ENCODE results near the gene TMX4. TPM values are rescaled to one million over a fixed set of nuclear protein-coding genes. Genes with fewer than 3 reads are reported as not detected.

TMX4 gene
- total and polyA plus RNA-seq, 4 donors: 12.6 to 17.3 (median 15.9) TPM

DNA sequence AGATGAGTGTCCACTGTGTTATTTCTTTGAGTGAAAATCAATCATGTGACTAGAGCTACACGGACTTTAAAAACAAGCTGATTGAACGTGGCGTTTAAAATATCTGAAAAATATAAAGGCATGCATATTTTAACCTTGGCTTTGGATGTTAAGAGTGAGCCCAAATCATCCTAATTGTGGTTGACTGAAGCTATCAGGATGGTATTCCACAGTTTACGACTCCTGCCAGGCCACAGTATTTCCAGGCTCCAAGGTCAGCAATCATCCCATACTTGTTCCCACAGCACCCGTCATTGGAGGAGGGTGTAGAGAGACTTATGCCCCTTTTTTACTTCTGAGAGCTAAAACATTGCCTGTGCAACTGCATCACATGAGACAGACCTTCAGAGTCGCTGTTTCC, 43.2 kb upstream of the TMX4 start:
- Histone ChIP-seq H3K27me3 (ENCODE audit: control insufficient read depth in 4 of 4, insufficient read depth in 4 of 4, low read length in 3 of 4) (no peaks in the 10 kb centered on the region), H3K4me1 (ENCODE audit: control insufficient read depth in 4 of 4, insufficient read depth in 4 of 4, low read length in 3 of 4) (no peaks in the 10 kb centered on the region), H3K27ac (ENCODE audit: low read depth in 1 of 2, low read length in 2 of 2) (no peak overlapping the region), H3K36me3 (ENCODE audit: control insufficient read depth in 4 of 4, insufficient read depth in 3 of 4, low read depth in 1 of 4, low read length in 3 of 4) (no peaks in the 10 kb centered on the region), H3K9ac (ENCODE audit: low read depth in 1 of 2, low read length in 2 of 2) (no peak overlapping the region), H3K4me3 (ENCODE audit: low read depth in 1 of 3, low read length in 3 of 3) (no peak overlapping the region), H3K9me3 (ENCODE audit: control insufficient read depth in 4 of 4, low read length in 3 of 4) (no peaks in the 10 kb centered on the region)
- no peak for DNase-seq (ENCODE audit: low spot score)
- 81% methylated on average over 6 of the region's 6 CpGs for WGBS
- TF ChIP-seq JUND (IDR thresholded peaks at IDR 0.05) (no peak), YY1 (IDR thresholded peaks at IDR 0.05) (no peak), RXRA (IDR thresholded peaks at IDR 0.05) (no peak), RAD21 (IDR thresholded peaks at IDR 0.05) (no peak), HNF4A (conservative IDR thresholded peaks at IDR 0.05) (no peak), GABPA (IDR thresholded peaks at IDR 0.05 in 1 of 2, conservative IDR thresholded peaks at IDR 0.05 in 1 of 2) (no peak), SP1 (IDR thresholded peaks at IDR 0.05) (no peak)
- TF ChIP-seq, protein P1, sequence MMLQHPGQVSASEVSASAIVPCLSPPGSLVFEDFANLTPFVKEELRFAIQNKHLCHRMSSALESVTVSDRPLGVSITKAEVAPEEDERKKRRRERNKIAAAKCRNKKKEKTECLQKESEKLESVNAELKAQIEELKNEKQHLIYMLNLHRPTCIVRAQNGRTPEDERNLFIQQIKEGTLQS (IDR thresholded peaks at IDR 0.05): no peak
- TF ChIP-seq, protein P2, sequence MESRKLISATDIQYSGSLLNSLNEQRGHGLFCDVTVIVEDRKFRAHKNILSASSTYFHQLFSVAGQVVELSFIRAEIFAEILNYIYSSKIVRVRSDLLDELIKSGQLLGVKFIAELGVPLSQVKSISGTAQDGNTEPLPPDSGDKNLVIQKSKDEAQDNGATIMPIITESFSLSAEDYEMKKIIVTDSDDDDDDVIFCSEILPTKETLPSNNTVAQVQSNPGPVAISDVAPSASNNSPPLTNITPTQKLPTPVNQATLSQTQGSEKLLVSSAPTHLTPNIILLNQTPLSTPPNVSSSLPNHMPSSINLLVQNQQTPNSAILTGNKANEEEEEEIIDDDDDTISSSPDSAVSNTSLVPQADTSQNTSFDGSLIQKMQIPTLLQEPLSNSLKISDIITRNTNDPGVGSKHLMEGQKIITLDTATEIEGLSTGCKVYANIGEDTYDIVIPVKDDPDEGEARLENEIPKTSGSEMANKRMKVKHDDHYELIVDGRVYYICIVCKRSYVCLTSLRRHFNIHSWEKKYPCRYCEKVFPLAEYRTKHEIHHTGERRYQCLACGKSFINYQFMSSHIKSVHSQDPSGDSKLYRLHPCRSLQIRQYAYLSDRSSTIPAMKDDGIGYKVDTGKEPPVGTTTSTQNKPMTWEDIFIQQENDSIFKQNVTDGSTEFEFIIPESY (IDR thresholded peaks at IDR 0.05): no peak
- TF ChIP-seq, protein P3, sequence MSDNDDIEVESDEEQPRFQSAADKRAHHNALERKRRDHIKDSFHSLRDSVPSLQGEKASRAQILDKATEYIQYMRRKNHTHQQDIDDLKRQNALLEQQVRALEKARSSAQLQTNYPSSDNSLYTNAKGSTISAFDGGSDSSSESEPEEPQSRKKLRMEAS (IDR thresholded peaks at IDR 0.05): no peak

DNA sequence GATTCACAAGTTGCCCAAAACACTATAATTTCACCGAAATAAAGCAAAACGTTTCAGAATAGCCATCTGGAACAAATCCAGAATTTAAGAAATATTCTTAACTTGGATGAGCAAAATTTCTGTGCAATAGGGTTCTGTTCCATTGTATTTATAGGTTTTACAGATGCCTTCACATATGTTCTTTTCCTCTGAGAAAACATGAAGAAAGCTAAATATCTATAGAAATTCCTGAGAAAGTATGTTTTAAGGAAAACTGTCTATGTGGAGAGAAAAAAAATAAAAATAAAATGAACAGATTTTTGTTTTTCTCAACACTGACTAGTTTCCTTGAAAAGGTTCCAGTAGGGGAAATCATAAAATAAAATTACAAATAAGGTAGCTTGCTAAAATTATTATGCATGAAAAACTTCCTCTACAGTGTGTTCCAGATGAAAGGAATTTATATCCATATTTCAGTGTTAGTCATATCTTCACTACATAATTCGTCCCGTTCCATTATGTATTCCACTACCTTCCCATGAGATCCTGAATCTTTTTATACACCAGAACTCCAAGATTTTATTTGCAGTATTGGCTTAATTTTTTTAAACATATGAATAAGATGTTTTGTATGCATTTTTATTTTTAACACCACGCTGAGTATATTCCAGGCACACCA, 42.4 kb upstream of the TMX4 start:
- no peaks in the 10 kb centered on the region for H3K27me3 ChIP-seq (ENCODE audit: control insufficient read depth in 4 of 4, insufficient read depth in 4 of 4, low read length in 3 of 4)
- no peak for DNase-seq (ENCODE audit: low spot score)
- H3K4me1 ChIP-seq (ENCODE audit: control insufficient read depth in 4 of 4, insufficient read depth in 4 of 4, low read length in 3 of 4): no peaks in the 10 kb centered on the region
- WGBS: 71% methylated on average over 5 of the region's 5 CpGs
- no peak for TF ChIP-seq SP1 (IDR thresholded peaks at IDR 0.05)
- TF ChIP-seq RAD21 (IDR thresholded peaks at IDR 0.05): no peak
- H3K4me3 ChIP-seq (ENCODE audit: low read depth in 1 of 3, low read length in 3 of 3): no peak overlapping the region
- no peak overlapping the region for H3K27ac ChIP-seq (ENCODE audit: low read depth in 1 of 2, low read length in 2 of 2)
- H3K36me3 ChIP-seq (ENCODE audit: control insufficient read depth in 4 of 4, insufficient read depth in 3 of 4, low read depth in 1 of 4, low read length in 3 of 4): no peaks in the 10 kb centered on the region
- no peaks in the 10 kb centered on the region for H3K9me3 ChIP-seq (ENCODE audit: control insufficient read depth in 4 of 4, low read length in 3 of 4)
- no peak overlapping the region for H3K9ac ChIP-seq (ENCODE audit: low read depth in 1 of 2, low read length in 2 of 2)

DNA sequence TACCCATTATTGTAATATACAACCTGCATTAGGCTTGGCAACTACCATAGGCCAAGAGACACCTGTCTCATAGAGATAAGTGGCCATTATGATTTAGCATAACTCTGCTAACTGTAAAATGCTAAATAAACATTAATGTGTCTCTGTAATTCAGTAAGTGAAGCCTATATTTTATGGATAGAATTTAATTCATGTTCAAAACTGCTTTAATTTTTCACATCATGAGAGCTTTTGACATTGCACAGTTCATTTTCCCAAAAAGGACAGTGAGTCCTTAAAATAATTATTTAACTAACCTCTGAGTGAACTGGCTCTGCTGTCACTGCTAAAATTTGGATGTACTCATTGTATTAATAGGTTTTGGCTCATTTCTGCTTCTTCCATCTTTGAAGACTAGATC, 41.4 kb upstream of the TMX4 start:
- H3K4me1 ChIP-seq (ENCODE audit: control insufficient read depth in 4 of 4, insufficient read depth in 4 of 4, low read length in 3 of 4): no peaks in the 10 kb centered on the region
- no peak overlapping the region for H3K4me3 ChIP-seq (ENCODE audit: low read depth in 1 of 3, low read length in 3 of 3)
- H3K27ac ChIP-seq (ENCODE audit: low read depth in 1 of 2, low read length in 2 of 2): no peak overlapping the region
- H3K36me3 ChIP-seq (ENCODE audit: control insufficient read depth in 4 of 4, insufficient read depth in 3 of 4, low read depth in 1 of 4, low read length in 3 of 4): no peaks in the 10 kb centered on the region
- peak in 1 of 2 donors; percentile 23 for TF ChIP-seq RXRA (IDR thresholded peaks at IDR 0.05)
- TF ChIP-seq, protein P3 (IDR thresholded peaks at IDR 0.05): no peak
- H3K27me3 ChIP-seq (ENCODE audit: control insufficient read depth in 4 of 4, insufficient read depth in 4 of 4, low read length in 3 of 4): no peaks in the 10 kb centered on the region
- H3K9ac ChIP-seq (ENCODE audit: low read depth in 1 of 2, low read length in 2 of 2): no peak overlapping the region
- no peaks in the 10 kb centered on the region for H3K9me3 ChIP-seq (ENCODE audit: control insufficient read depth in 4 of 4, low read length in 3 of 4)
- DNase-seq (ENCODE audit: low spot score): no peak

DNA sequence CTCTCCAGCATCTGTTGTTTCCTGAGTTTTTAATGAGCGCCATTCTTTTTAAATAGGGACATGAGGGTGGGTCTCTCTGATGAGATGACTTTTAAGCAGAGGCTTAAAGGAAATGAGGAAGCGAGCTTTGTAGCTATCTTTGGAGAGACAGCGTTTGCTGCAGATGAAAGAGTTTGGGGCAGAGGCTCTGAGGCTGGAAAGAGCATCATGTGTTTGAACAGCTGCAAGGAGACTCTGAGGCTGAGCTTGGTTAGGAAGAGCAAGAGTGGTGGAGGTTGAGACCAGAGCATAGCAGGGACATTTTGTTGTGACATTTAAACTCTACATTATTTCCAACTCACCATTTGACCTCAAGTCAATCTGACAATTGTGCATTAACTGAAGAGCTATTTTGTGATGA, 38.3 kb upstream of the TMX4 start:
- Histone ChIP-seq H3K4me1 (ENCODE audit: control insufficient read depth in 4 of 4, insufficient read depth in 4 of 4, low read length in 3 of 4) (no peaks in the 10 kb centered on the region), H3K27ac (ENCODE audit: low read depth in 1 of 2, low read length in 2 of 2) (no peak overlapping the region), H3K9me3 (ENCODE audit: control insufficient read depth in 4 of 4, low read length in 3 of 4) (no peaks in the 10 kb centered on the region), H3K27me3 (ENCODE audit: control insufficient read depth in 4 of 4, insufficient read depth in 4 of 4, low read length in 3 of 4) (no peaks in the 10 kb centered on the region), H3K4me3 (ENCODE audit: low read depth in 1 of 3, low read length in 3 of 3) (no peak overlapping the region), H3K36me3 (ENCODE audit: control insufficient read depth in 4 of 4, insufficient read depth in 3 of 4, low read depth in 1 of 4, low read length in 3 of 4) (no peaks in the 10 kb centered on the region), H3K9ac (ENCODE audit: low read depth in 1 of 2, low read length in 2 of 2) (no peak overlapping the region)
- TF ChIP-seq, protein P2 (IDR thresholded peaks at IDR 0.05): no peak
- TF ChIP-seq, protein P3 (IDR thresholded peaks at IDR 0.05): no peak
- TF ChIP-seq YY1 (IDR thresholded peaks at IDR 0.05): no peak
- DNase-seq (ENCODE audit: low spot score): no peak
- 75% methylated on average over 3 of the region's 3 CpGs for WGBS
